Suprapubic skin (tissue), 4 donors: ENCODE results near the gene RALGPS2.

Experiments used
- EP300 ChIP-seq: sonication (generic); formaldehyde crosslinking; IDR thresholded peaks from one replicate; pipeline ENCODE4 v1.6.1; 2017; ENCODE audit warnings: antibody characterized with exemption
- POLR2A ChIP-seq, 2 donors: fragments of 450-650 bp; IDR thresholded peaks; one replicate each; pipeline ENCODE4 v1.6.1; 2017; ENCODE audit warnings: antibody characterized with exemption in 2 of 2, mild to moderate bottlenecking in 2 of 2, moderate library complexity in 2 of 2
- POLR2AphosphoS5 ChIP-seq, 3 donors: sonication (generic); formaldehyde crosslinking; IDR thresholded peaks; one replicate each; pipeline ENCODE4 v1.6.1; 2017; ENCODE audit warnings: antibody characterized with exemption in 3 of 3
- TF ChIP-seq, protein P1 (sequence below), 2 donors: fragments of 200-600 bp in 1 of 2; fragments of 450-650 bp in 1 of 2; sonication (generic) in 1 of 2; IDR thresholded peaks; one replicate each; pipeline ENCODE4 v1.5.1; 2016 to 2019; ENCODE audit warnings: antibody characterized with exemption in 2 of 2, mild to moderate bottlenecking in 1 of 2, moderate library complexity in 1 of 2

- TF ChIP-seq, protein P1, sequence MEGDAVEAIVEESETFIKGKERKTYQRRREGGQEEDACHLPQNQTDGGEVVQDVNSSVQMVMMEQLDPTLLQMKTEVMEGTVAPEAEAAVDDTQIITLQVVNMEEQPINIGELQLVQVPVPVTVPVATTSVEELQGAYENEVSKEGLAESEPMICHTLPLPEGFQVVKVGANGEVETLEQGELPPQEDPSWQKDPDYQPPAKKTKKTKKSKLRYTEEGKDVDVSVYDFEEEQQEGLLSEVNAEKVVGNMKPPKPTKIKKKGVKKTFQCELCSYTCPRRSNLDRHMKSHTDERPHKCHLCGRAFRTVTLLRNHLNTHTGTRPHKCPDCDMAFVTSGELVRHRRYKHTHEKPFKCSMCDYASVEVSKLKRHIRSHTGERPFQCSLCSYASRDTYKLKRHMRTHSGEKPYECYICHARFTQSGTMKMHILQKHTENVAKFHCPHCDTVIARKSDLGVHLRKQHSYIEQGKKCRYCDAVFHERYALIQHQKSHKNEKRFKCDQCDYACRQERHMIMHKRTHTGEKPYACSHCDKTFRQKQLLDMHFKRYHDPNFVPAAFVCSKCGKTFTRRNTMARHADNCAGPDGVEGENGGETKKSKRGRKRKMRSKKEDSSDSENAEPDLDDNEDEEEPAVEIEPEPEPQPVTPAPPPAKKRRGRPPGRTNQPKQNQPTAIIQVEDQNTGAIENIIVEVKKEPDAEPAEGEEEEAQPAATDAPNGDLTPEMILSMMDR (IDR thresholded peaks at IDR 0.05): no peak
- no peak for TF ChIP-seq POLR2AphosphoS5 (IDR thresholded peaks at IDR 0.05)
- no peak for TF ChIP-seq POLR2A (IDR thresholded peaks at IDR 0.05)
- no peak for TF ChIP-seq EP300
Measured at GRCh38 chr1:178946416-178946815, 221.4 kb downstream of the RALGPS2 start.
